Adipocyte (in vitro differentiated cells): Measurements from ENCODE around the gene CSF1R.
A peak's percentile ranks its signal among the peaks of the same experiment; 100 is the strongest.
"Not testable (repeated sequence)": the region's sequence is repeated elsewhere in the genome, so short reads cannot be mapped to it uniquely, and the experiment has no call there.

Source experiments
- DNase-seq: peaks from one replicate; pipeline ENCODE4 v3.0.0-alpha.2; 2015; ENCODE audit warnings: low read depth
- H3K27me3 ChIP-seq: replicated peaks from 2 replicates; pipeline ENCODE4 v1.7.0; 2013; ENCODE audit warnings: mild to moderate bottlenecking, low read length, moderate library complexity; ENCODE audit not compliant: control insufficient read depth, insufficient read depth
- H3K36me3 ChIP-seq: 2 replicates; pipeline ENCODE4 v1.7.0; 2013; ENCODE audit warnings: low read length, mild to moderate bottlenecking, moderate library complexity; ENCODE audit not compliant: control insufficient read depth, insufficient read depth, severe bottlenecking
- H3K4me1 ChIP-seq: 2 replicates; pipeline ENCODE4 v1.7.0; 2013; ENCODE audit warnings: mild to moderate bottlenecking, low read length, moderate library complexity; ENCODE audit not compliant: control insufficient read depth, insufficient read depth
- H3K4me3 ChIP-seq: 2 replicates; pipeline ENCODE4 v1.7.0; 2013; ENCODE audit warnings: mild to moderate bottlenecking, low read length, moderate library complexity
- H3K9ac ChIP-seq: 2 replicates; pipeline ENCODE4 v1.7.0; 2013; ENCODE audit warnings: mild to moderate bottlenecking, low read length, moderate library complexity
- H3K9me3 ChIP-seq: 2 replicates; pipeline ENCODE4 v1.7.0; 2013; ENCODE audit warnings: mild to moderate bottlenecking, low read length, moderate library complexity; ENCODE audit not compliant: control insufficient read depth

The CSF1R gene

GRCh38 chr5:150028047-150028446, 58.3 kb downstream of the CSF1R start:
- not testable (repeated sequence) for DNase-seq, H3K9me3 ChIP-seq, H3K4me3 ChIP-seq, H3K27me3 ChIP-seq, H3K9ac ChIP-seq, H3K4me1 ChIP-seq
- peaks cover 92% of the 10 kb centered on the region for H3K36me3 ChIP-seq

GRCh38 chr5:150026682-150027172, 59.6 kb downstream of the CSF1R start:
- H3K4me1 ChIP-seq: peaks cover 16% of the 10 kb centered on the region
- no peak overlapping the region for H3K4me3 ChIP-seq
- no peak overlapping the region for H3K9ac ChIP-seq
- H3K27me3 ChIP-seq: no peaks in the 10 kb centered on the region
- H3K9me3 ChIP-seq: no peaks in the 10 kb centered on the region
- no peak for DNase-seq
- H3K36me3 ChIP-seq: peaks cover 83% of the 10 kb centered on the region

- Histone ChIP-seq H3K4me3 (no peak overlapping the region), H3K36me3 (peaks cover 83% of the 10 kb centered on the region), H3K9ac (no peak overlapping the region), H3K4me1 (peaks cover 20% of the 10 kb centered on the region), H3K27me3 (no peaks in the 10 kb centered on the region), H3K9me3 (no peaks in the 10 kb centered on the region)
- DNase-seq: peak; percentile 33
Observed at GRCh38 chr5:150024346-150024984, 61.9 kb downstream of the CSF1R start.

GRCh38 chr5:150023136-150023535, 63.2 kb downstream of the CSF1R start:
- DNase-seq: peak; percentile 58
- peaks cover 89% of the 10 kb centered on the region for H3K36me3 ChIP-seq
- H3K9ac ChIP-seq: no peak overlapping the region
- no peaks in the 10 kb centered on the region for H3K27me3 ChIP-seq
- H3K4me1 ChIP-seq: peaks cover 22% of the 10 kb centered on the region
- no peak overlapping the region for H3K4me3 ChIP-seq
- H3K9me3 ChIP-seq: no peaks in the 10 kb centered on the region

GRCh38 chr5:150022681-150023080, 63.7 kb downstream of the CSF1R start:
- peak overlapping the region; percentile 40 for H3K9ac ChIP-seq
- DNase-seq: no peak
- no peaks in the 10 kb centered on the region for H3K9me3 ChIP-seq
- peaks cover 88% of the 10 kb centered on the region for H3K36me3 ChIP-seq
- peaks cover 27% of the 10 kb centered on the region for H3K4me1 ChIP-seq
- no peak overlapping the region for H3K4me3 ChIP-seq
- no peaks in the 10 kb centered on the region for H3K27me3 ChIP-seq

- Histone ChIP-seq H3K9me3 (no peaks in the 10 kb centered on the region), H3K36me3 (peaks cover 85% of the 10 kb centered on the region), H3K9ac (peak overlapping the region; percentile 40), H3K27me3 (no peaks in the 10 kb centered on the region), H3K4me1 (peaks cover 32% of the 10 kb centered on the region), H3K4me3 (no peak overlapping the region)
- DNase-seq: peak; percentile 92
Observed at GRCh38 chr5:150022158-150022531, 64.2 kb downstream of the CSF1R start.

- Histone ChIP-seq H3K36me3 (peaks cover 84% of the 10 kb centered on the region), H3K27me3 (no peaks in the 10 kb centered on the region), H3K4me3 (no peak overlapping the region), H3K9ac (no peak overlapping the region), H3K4me1 (peaks cover 32% of the 10 kb centered on the region), H3K9me3 (no peaks in the 10 kb centered on the region)
- no peak for DNase-seq
Observed at GRCh38 chr5:150021491-150022157, 64.7 kb downstream of the CSF1R start.

GRCh38 chr5:150020249-150020648, 66.1 kb downstream of the CSF1R start:
- peaks cover 32% of the 10 kb centered on the region for H3K4me1 ChIP-seq
- H3K27me3 ChIP-seq: no peaks in the 10 kb centered on the region
- H3K9ac ChIP-seq: no peak overlapping the region
- no peak for DNase-seq
- peaks cover 87% of the 10 kb centered on the region for H3K36me3 ChIP-seq
- peaks cover 11% of the 10 kb centered on the region for H3K9me3 ChIP-seq
- no peak overlapping the region for H3K4me3 ChIP-seq

- peaks cover 22% of the 10 kb centered on the region for H3K4me1 ChIP-seq
- no peak overlapping the region for H3K9ac ChIP-seq
- no peak overlapping the region for H3K4me3 ChIP-seq
- H3K9me3 ChIP-seq: peaks cover 14% of the 10 kb centered on the region
- H3K27me3 ChIP-seq: no peaks in the 10 kb centered on the region
- no peak for DNase-seq
- peaks cover 89% of the 10 kb centered on the region for H3K36me3 ChIP-seq
Observed at GRCh38 chr5:150017226-150018005, 68.9 kb downstream of the CSF1R start.

GRCh38 chr5:150016537-150016936, 69.8 kb downstream of the CSF1R start:
- peaks cover 93% of the 10 kb centered on the region for H3K36me3 ChIP-seq

GRCh38 chr5:150015415-150015814, 70.9 kb downstream of the CSF1R start:
- Histone ChIP-seq H3K4me3 (no peak overlapping the region), H3K27me3 (no peaks in the 10 kb centered on the region), H3K36me3 (peaks cover 92% of the 10 kb centered on the region), H3K9ac (no peak overlapping the region), H3K9me3 (peaks cover 14% of the 10 kb centered on the region), H3K4me1 (peaks cover 11% of the 10 kb centered on the region)
- no peak for DNase-seq

More at GRCh38 chr5:150016537-150016936, 69.8 kb downstream of the CSF1R start:
- no peak overlapping the region for H3K4me3 ChIP-seq
- no peak overlapping the region for H3K9ac ChIP-seq
- peaks cover 14% of the 10 kb centered on the region for H3K9me3 ChIP-seq
- peaks cover 15% of the 10 kb centered on the region for H3K4me1 ChIP-seq
- no peak for DNase-seq
- H3K27me3 ChIP-seq: no peaks in the 10 kb centered on the region
